Upper lobe of left lung (tissue), 4 donors: ENCODE measurements around the gene ADAMTSL2.

Experiments used
- CTCF ChIP-seq, 6 experiments: fragments of 450-650 bp in 4 of 6; fragments of 200-600 bp in 2 of 6; sonication (generic) in 2 of 6; IDR thresholded peaks; one replicate each; pipeline ENCODE4 v1.5.1; 2016 to 2019; ENCODE audit warnings: antibody characterized with exemption in 6 of 6
- EP300 ChIP-seq, 4 donors: sonication (generic); formaldehyde crosslinking; IDR thresholded peaks; one replicate each; pipeline ENCODE4 v1.5.1; 2017; ENCODE audit warnings: antibody characterized with exemption in 4 of 4, control low read depth in 2 of 4
- POLR2A ChIP-seq, 4 donors: fragments of 450-650 bp; IDR thresholded peaks; one replicate each; pipeline ENCODE4 v1.5.1; 2016 to 2017; ENCODE audit warnings: antibody characterized with exemption in 4 of 4, mild to moderate bottlenecking in 2 of 4
- POLR2AphosphoS5 ChIP-seq, 2 donors: sonication (generic); formaldehyde crosslinking; IDR thresholded peaks; one replicate each; pipeline ENCODE4 v1.5.1; 2017; ENCODE audit warnings: antibody characterized with exemption in 2 of 2

DNA sequence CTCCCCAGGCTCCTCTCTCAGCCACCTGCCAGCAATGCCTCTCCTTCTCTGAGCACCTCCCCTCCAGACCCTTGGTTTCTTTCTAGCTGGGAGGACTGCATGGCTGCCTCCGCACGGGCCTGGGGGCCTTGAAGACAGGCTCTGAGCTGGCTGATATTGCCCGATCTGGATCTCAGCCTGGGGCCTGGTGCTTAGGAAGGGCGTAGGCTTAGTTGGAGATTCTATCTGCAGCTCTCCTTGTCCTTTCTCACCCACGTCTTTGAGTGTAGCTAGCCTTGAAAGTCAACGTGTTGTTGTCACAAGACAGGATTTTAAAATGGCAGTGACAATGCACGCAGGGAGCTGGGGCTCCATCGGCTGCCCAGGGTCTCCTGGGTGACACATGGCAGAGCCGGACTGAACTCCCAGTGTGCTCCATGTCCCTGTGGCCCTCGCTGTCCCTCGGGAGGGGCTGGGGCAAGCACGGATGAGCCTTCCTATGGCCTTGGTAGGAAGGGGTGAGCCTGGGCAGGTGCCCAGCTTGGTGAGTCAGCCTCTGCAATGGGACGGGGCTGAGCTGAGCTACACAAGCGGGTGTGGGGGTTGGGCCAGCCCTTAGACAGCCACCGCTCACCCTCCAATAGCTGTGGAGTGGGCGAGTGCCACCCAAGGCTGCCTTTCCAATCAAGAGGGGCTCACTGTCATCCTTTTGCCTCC, 9.4 kb downstream of the ADAMTSL2 start:
- no peak for TF ChIP-seq CTCF (IDR thresholded peaks at IDR 0.05)
- no peak for TF ChIP-seq POLR2A (IDR thresholded peaks at IDR 0.05)
- TF ChIP-seq POLR2AphosphoS5 (IDR thresholded peaks at IDR 0.05), result no peak
- TF ChIP-seq EP300 (IDR thresholded peaks at IDR 0.05), result no peak
